ENCODE data around the gene PAK6.

DNA sequence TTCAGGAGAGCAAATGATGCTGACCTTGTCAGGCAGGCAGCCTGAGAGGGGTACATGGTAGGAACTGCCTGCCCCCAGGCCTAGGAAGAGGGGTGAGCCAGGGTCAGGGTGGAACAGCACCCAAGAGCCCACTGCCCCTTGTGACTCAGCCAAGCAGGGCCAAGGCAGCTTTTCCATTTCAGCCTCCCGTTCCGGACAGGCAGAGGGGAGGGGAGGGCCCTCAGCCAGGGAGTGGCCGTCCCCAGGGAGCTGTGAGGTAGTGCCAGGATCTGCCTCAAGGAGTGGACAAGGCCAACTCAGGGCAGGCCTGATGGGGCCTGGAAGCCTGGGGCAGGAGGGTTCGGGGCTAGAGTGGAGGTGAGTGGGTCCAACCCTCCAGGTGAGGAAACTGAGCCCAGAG is 49.1 kb downstream of the PAK6 start:
- TF ChIP-seq, protein P1, sequence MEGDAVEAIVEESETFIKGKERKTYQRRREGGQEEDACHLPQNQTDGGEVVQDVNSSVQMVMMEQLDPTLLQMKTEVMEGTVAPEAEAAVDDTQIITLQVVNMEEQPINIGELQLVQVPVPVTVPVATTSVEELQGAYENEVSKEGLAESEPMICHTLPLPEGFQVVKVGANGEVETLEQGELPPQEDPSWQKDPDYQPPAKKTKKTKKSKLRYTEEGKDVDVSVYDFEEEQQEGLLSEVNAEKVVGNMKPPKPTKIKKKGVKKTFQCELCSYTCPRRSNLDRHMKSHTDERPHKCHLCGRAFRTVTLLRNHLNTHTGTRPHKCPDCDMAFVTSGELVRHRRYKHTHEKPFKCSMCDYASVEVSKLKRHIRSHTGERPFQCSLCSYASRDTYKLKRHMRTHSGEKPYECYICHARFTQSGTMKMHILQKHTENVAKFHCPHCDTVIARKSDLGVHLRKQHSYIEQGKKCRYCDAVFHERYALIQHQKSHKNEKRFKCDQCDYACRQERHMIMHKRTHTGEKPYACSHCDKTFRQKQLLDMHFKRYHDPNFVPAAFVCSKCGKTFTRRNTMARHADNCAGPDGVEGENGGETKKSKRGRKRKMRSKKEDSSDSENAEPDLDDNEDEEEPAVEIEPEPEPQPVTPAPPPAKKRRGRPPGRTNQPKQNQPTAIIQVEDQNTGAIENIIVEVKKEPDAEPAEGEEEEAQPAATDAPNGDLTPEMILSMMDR (conservative IDR thresholded peaks at IDR 0.05; ENCODE audit: low read length): no peak
- no peak for TF ChIP-seq EZH2phosphoT487 (IDR thresholded peaks at IDR 0.05; ENCODE audit: borderline replicate concordance)

All from Loucy (cell line).